Activated CD4-positive, alpha-beta T cell treated with anti-CD3 and anti-CD28 coated beads, Interleukin-2, amount 10 ng/mL, durations not matched to agents 24 days and 14 days (primary cell): ENCODE results near the gene WSCD2. TPM values are rescaled to one million over a fixed set of nuclear protein-coding genes. Genes with fewer than 3 reads are reported as not detected.

Source experiments
- DNase-seq: peaks from one replicate; pipeline ENCODE4 v3.0.0; 2022
- H3K27ac Mint-ChIP-seq: one replicate; pipeline ENCODE4 v1.8.0; 2022; ENCODE audit warnings: mild to moderate bottlenecking, mixed read lengths
- H3K27me3 Mint-ChIP-seq: one replicate; pipeline ENCODE4 v1.8.0; 2022; ENCODE audit warnings: mixed read lengths
- H3K36me3 Mint-ChIP-seq: one replicate; pipeline ENCODE4 v1.8.0; 2022; ENCODE audit warnings: low read depth, mild to moderate bottlenecking, mixed read lengths
- H3K4me1 Mint-ChIP-seq: one replicate; pipeline ENCODE4 v1.8.0; 2021; ENCODE audit warnings: mixed read lengths
- H3K4me3 Mint-ChIP-seq: one replicate; pipeline ENCODE4 v1.8.0; 2022; ENCODE audit warnings: mild to moderate bottlenecking, moderate library complexity, mixed read lengths
- H3K9me3 Mint-ChIP-seq: one replicate; pipeline ENCODE4 v1.8.0; 2021; ENCODE audit warnings: mixed read lengths
- intact Hi-C: fragments of 100-400 bp; cut with micrococcal nuclease; formaldehyde crosslinking; loops from one replicate; pipeline ENCODE4 v1.15.1; 2023
- total RNA-seq: library from RNA; stranded (reverse); gene quantifications from 2 replicates; pipeline ENCODE4 v1.2.3, GENCODE V29; 2022

Gene WSCD2
- total RNA-seq, 1 donor from 2014 or later = not detected

- no peak overlapping the region for H3K27ac Mint-ChIP-seq
- no peaks in the 10 kb centered on the region for H3K4me1 Mint-ChIP-seq
- H3K4me3 Mint-ChIP-seq = no peak overlapping the region
- intact Hi-C loops = no loop called here
- H3K9me3 Mint-ChIP-seq = peaks cover 4% of the 10 kb centered on the region
- no peak for DNase-seq
- H3K27me3 Mint-ChIP-seq = peaks cover 2% of the 10 kb centered on the region
- H3K36me3 Mint-ChIP-seq = no peaks in the 10 kb centered on the region
Measured at GRCh38 chr12:108173160-108173559, 44.1 kb downstream of the WSCD2 start.

- H3K36me3 Mint-ChIP-seq = no peaks in the 10 kb centered on the region
- peaks cover 6% of the 10 kb centered on the region for H3K9me3 Mint-ChIP-seq
- no peak overlapping the region for H3K27ac Mint-ChIP-seq
- no peak for DNase-seq
- intact Hi-C loops = no loop called here
- peaks cover 2% of the 10 kb centered on the region for H3K27me3 Mint-ChIP-seq
- H3K4me1 Mint-ChIP-seq = no peaks in the 10 kb centered on the region
- H3K4me3 Mint-ChIP-seq = no peak overlapping the region
Measured at GRCh38 chr12:108173892-108174291, 44.8 kb downstream of the WSCD2 start.

GRCh38 chr12:108174641-108175040, 45.6 kb downstream of the WSCD2 start:
- no peaks in the 10 kb centered on the region for H3K4me1 Mint-ChIP-seq
- no peak for DNase-seq
- H3K36me3 Mint-ChIP-seq = no peaks in the 10 kb centered on the region
- peaks cover 6% of the 10 kb centered on the region for H3K9me3 Mint-ChIP-seq
- H3K4me3 Mint-ChIP-seq = no peak overlapping the region
- peaks cover 2% of the 10 kb centered on the region for H3K27me3 Mint-ChIP-seq
- no peak overlapping the region for H3K27ac Mint-ChIP-seq
- intact Hi-C loops = no loop called here

GRCh38 chr12:108175310-108175709, 46.2 kb downstream of the WSCD2 start:
- DNase-seq = no peak
- Mint-ChIP-seq H3K4me1 (no peaks in the 10 kb centered on the region), H3K27ac (no peak overlapping the region), H3K36me3 (no peaks in the 10 kb centered on the region), H3K9me3 (peaks cover 6% of the 10 kb centered on the region), H3K4me3 (no peak overlapping the region), H3K27me3 (peaks cover 2% of the 10 kb centered on the region)
- intact Hi-C loops = no loop called here

- Mint-ChIP-seq H3K36me3 (no peaks in the 10 kb centered on the region), H3K9me3 (peaks cover 6% of the 10 kb centered on the region), H3K4me3 (no peak overlapping the region), H3K27me3 (no peaks in the 10 kb centered on the region), H3K4me1 (no peaks in the 10 kb centered on the region), H3K27ac (no peak overlapping the region)
- intact Hi-C loops = no loop called here
- DNase-seq = no peak
Measured at GRCh38 chr12:108176292-108176691, 47.2 kb downstream of the WSCD2 start.

- H3K27ac Mint-ChIP-seq = no peak overlapping the region
- no peak for DNase-seq
- intact Hi-C loops = no loop called here
- H3K9me3 Mint-ChIP-seq = peaks cover 6% of the 10 kb centered on the region
- no peak overlapping the region for H3K4me3 Mint-ChIP-seq
- H3K4me1 Mint-ChIP-seq = no peaks in the 10 kb centered on the region
- no peaks in the 10 kb centered on the region for H3K36me3 Mint-ChIP-seq
- no peaks in the 10 kb centered on the region for H3K27me3 Mint-ChIP-seq
Measured at GRCh38 chr12:108177131-108177530, 48.0 kb downstream of the WSCD2 start.

- H3K4me3 Mint-ChIP-seq = no peak overlapping the region
- DNase-seq = no peak
- H3K27me3 Mint-ChIP-seq = no peaks in the 10 kb centered on the region
- no peaks in the 10 kb centered on the region for H3K4me1 Mint-ChIP-seq
- intact Hi-C loops = no loop called here
- H3K27ac Mint-ChIP-seq = no peak overlapping the region
- no peaks in the 10 kb centered on the region for H3K36me3 Mint-ChIP-seq
- peaks cover 6% of the 10 kb centered on the region for H3K9me3 Mint-ChIP-seq
Measured at GRCh38 chr12:108179305-108179704, 50.2 kb downstream of the WSCD2 start.

- intact Hi-C loops = no loop called here
- DNase-seq = no peak
- Mint-ChIP-seq H3K27ac (no peak overlapping the region), H3K27me3 (no peaks in the 10 kb centered on the region), H3K4me3 (no peak overlapping the region), H3K36me3 (no peaks in the 10 kb centered on the region), H3K9me3 (peaks cover 6% of the 10 kb centered on the region), H3K4me1 (no peaks in the 10 kb centered on the region)
Measured at GRCh38 chr12:108180255-108181094, 51.4 kb downstream of the WSCD2 start.

- Mint-ChIP-seq H3K36me3 (no peaks in the 10 kb centered on the region), H3K4me3 (no peak overlapping the region), H3K4me1 (no peaks in the 10 kb centered on the region), H3K27me3 (no peaks in the 10 kb centered on the region), H3K9me3 (peaks cover 6% of the 10 kb centered on the region), H3K27ac (no peak overlapping the region)
- intact Hi-C loops = no loop called here
- DNase-seq = no peak
Measured at GRCh38 chr12:108181095-108181454, 52.0 kb downstream of the WSCD2 start.

- H3K36me3 Mint-ChIP-seq = no peaks in the 10 kb centered on the region
- H3K9me3 Mint-ChIP-seq = peaks cover 6% of the 10 kb centered on the region
- no peak for DNase-seq
- no peak overlapping the region for H3K27ac Mint-ChIP-seq
- no peaks in the 10 kb centered on the region for H3K27me3 Mint-ChIP-seq
- intact Hi-C loops = no loop called here
- H3K4me1 Mint-ChIP-seq = no peaks in the 10 kb centered on the region
- no peak overlapping the region for H3K4me3 Mint-ChIP-seq
Measured at GRCh38 chr12:108182096-108182495, 53.0 kb downstream of the WSCD2 start.

GRCh38 chr12:108185002-108185401, 55.9 kb downstream of the WSCD2 start:
- Mint-ChIP-seq H3K27me3 (no peaks in the 10 kb centered on the region), H3K27ac (no peak overlapping the region), H3K4me3 (no peak overlapping the region), H3K36me3 (no peaks in the 10 kb centered on the region), H3K4me1 (no peaks in the 10 kb centered on the region), H3K9me3 (no peaks in the 10 kb centered on the region)
- DNase-seq = no peak
- intact Hi-C loops = no loop called here

GRCh38 chr12:108187831-108188230, 58.7 kb downstream of the WSCD2 start:
- no peaks in the 10 kb centered on the region for H3K36me3 Mint-ChIP-seq
- H3K27me3 Mint-ChIP-seq = no peaks in the 10 kb centered on the region
- intact Hi-C loops = no loop called here
- no peak for DNase-seq
- no peaks in the 10 kb centered on the region for H3K9me3 Mint-ChIP-seq
- H3K4me1 Mint-ChIP-seq = no peaks in the 10 kb centered on the region
- H3K27ac Mint-ChIP-seq = no peak overlapping the region
- no peak overlapping the region for H3K4me3 Mint-ChIP-seq

GRCh38 chr12:108190529-108190928, 61.4 kb downstream of the WSCD2 start:
- no peaks in the 10 kb centered on the region for H3K4me1 Mint-ChIP-seq
- DNase-seq = no peak
- no peaks in the 10 kb centered on the region for H3K36me3 Mint-ChIP-seq
- no peaks in the 10 kb centered on the region for H3K27me3 Mint-ChIP-seq
- H3K4me3 Mint-ChIP-seq = no peak overlapping the region
- intact Hi-C loops = loop anchor here (10.0 kb wide), 1 partner anchor 516 kb away; no protein-coding TSS in a partner anchor
- no peaks in the 10 kb centered on the region for H3K9me3 Mint-ChIP-seq
- H3K27ac Mint-ChIP-seq = no peak overlapping the region

GRCh38 chr12:108191086-108191485, 62.0 kb downstream of the WSCD2 start:
- no peaks in the 10 kb centered on the region for H3K9me3 Mint-ChIP-seq
- intact Hi-C loops = loop anchor here (10.0 kb wide), 1 partner anchor 516 kb away; no protein-coding TSS in a partner anchor

GRCh38 chr12:108191938-108192337, 62.9 kb downstream of the WSCD2 start:
- Mint-ChIP-seq H3K9me3 (no peaks in the 10 kb centered on the region), H3K27me3 (no peaks in the 10 kb centered on the region), H3K36me3 (no peaks in the 10 kb centered on the region), H3K4me1 (no peaks in the 10 kb centered on the region), H3K27ac (no peak overlapping the region), H3K4me3 (no peak overlapping the region)
- no peak for DNase-seq
- intact Hi-C loops = loop anchor here (10.0 kb wide), 1 partner anchor 517 kb away; no protein-coding TSS in a partner anchor

More at GRCh38 chr12:108191086-108191485, 62.0 kb downstream of the WSCD2 start:
- H3K36me3 Mint-ChIP-seq = no peaks in the 10 kb centered on the region
- no peak overlapping the region for H3K4me3 Mint-ChIP-seq
- no peak overlapping the region for H3K27ac Mint-ChIP-seq
- H3K4me1 Mint-ChIP-seq = no peaks in the 10 kb centered on the region
- H3K27me3 Mint-ChIP-seq = no peaks in the 10 kb centered on the region
- DNase-seq = no peak
